GM21717 (cell line): ENCODE measurements around the gene ZFHX3.
A peak's percentile ranks its signal among the peaks of the same experiment; 100 is the strongest.
"Not testable (repeated sequence)": the region's sequence is repeated elsewhere in the genome, so short reads cannot be mapped to it uniquely, and the experiment has no call there.

Experiments
- ATAC-seq: cut with Tn5 transposase; IDR thresholded peaks from one replicate; pipeline ENCODE4 v1.9.1; 2021; ENCODE audit warnings: mild to moderate bottlenecking, moderate library complexity; ENCODE audit not compliant: unreplicated experiment

ZFHX3 gene

GRCh38 chr16:73023752-73024570 is 24.0 kb downstream of the ZFHX3 start:
- no peak for ATAC-seq

GRCh38 chr16:73023320-73023719 is 24.6 kb downstream of the ZFHX3 start:
- no peak for ATAC-seq

GRCh38 chr16:73022534-73022933 is 25.4 kb downstream of the ZFHX3 start:
- no peak for ATAC-seq

GRCh38 chr16:73021866-73022495 is 25.9 kb downstream of the ZFHX3 start:
- ATAC-seq, result no peak

GRCh38 chr16:73020409-73020884 is 27.5 kb downstream of the ZFHX3 start:
- ATAC-seq, result no peak

- ATAC-seq, result no peak
These were observed 28.2 kb downstream of the ZFHX3 start for GRCh38 chr16:73019457-73020362.

- ATAC-seq, result no peak
These were observed 29.0 kb downstream of the ZFHX3 start for GRCh38 chr16:73018821-73019456.

- no peak for ATAC-seq
These were observed 30.6 kb downstream of the ZFHX3 start for GRCh38 chr16:73017321-73017720.

- peak; percentile 54 for ATAC-seq
These were observed 31.5 kb downstream of the ZFHX3 start for GRCh38 chr16:73016488-73016830.

GRCh38 chr16:73015612-73016487 is 32.1 kb downstream of the ZFHX3 start:
- ATAC-seq, result peak; percentile 76

GRCh38 chr16:73014768-73015167 is 33.2 kb downstream of the ZFHX3 start:
- ATAC-seq, result no peak

GRCh38 chr16:73013974-73014373 is 34.0 kb downstream of the ZFHX3 start:
- no peak for ATAC-seq

- no peak for ATAC-seq
These were observed 35.6 kb downstream of the ZFHX3 start for GRCh38 chr16:73012341-73012740.

- ATAC-seq, result no peak
These were observed 36.0 kb downstream of the ZFHX3 start for GRCh38 chr16:73011926-73012325.

GRCh38 chr16:73010150-73010676 is 37.7 kb downstream of the ZFHX3 start:
- no peak for ATAC-seq

GRCh38 chr16:73009710-73010109 is 38.2 kb downstream of the ZFHX3 start:
- not testable (repeated sequence) for ATAC-seq

GRCh38 chr16:73006026-73006425 is 41.9 kb downstream of the ZFHX3 start:
- no peak for ATAC-seq

GRCh38 chr16:73002866-73003265 is 45.1 kb downstream of the ZFHX3 start:
- no peak for ATAC-seq

GRCh38 chr16:73000907-73001521 is 46.9 kb downstream of the ZFHX3 start:
- ATAC-seq, result no peak
